Endothelial cell of umbilical vein (primary cell): Measurements from ENCODE around the gene WAPL. TPM values are rescaled to one million over a fixed set of nuclear protein-coding genes. Genes with fewer than 3 reads are reported as not detected.

ENCODE experiments used
- BruUV-seq: library from RNA; stranded (reverse); fragments of 400-500 nt; replicated peaks from 2 replicates; lab custom pipeline; 2021; lab: Mats Ljungman, UMichigan
- CTCF ChIA-PET: fragments of 300-600, 350-600 bp; sonication (Branson Sonifier 250); formaldehyde crosslinking; loops from one replicate; lab custom pipeline; 2021; ENCODE audit warnings: antibody characterized with exemption, inconsistent platforms; lab: Charles Lee
- POLR2A ChIA-PET: fragments of 300-600, 350-600 bp; sonication (Branson Sonifier 250); formaldehyde crosslinking; loops from one replicate; lab custom pipeline; 2021; ENCODE audit warnings: antibody characterized with exemption, inconsistent platforms; lab: Charles Lee
- DNase-seq: peaks from one replicate; pipeline ENCODE4 v3.0.0-alpha.2; 2011; ENCODE audit warnings: low read depth, low spot score
- FAIRE-seq: peaks from 2 replicates; lab custom pipeline; 2011; peaks lifted over from hg19 to GRCh38; lab: Jason Lieb, UNC
- H2AFZ ChIP-seq: 2 replicates; pipeline ENCODE4 v1.6.0; 2012; ENCODE audit warnings: low read depth, low read length, control low read depth, inconsistent platforms
- H3K27ac ChIP-seq: 2 replicates; pipeline ENCODE4 v1.5.1; 2011; ENCODE audit warnings: low read depth, mild to moderate bottlenecking, control low read depth, low read length, moderate library complexity; ENCODE audit not compliant: insufficient read depth
- H3K27me3 ChIP-seq, 2 experiments: 2 replicates each; pipeline versions ENCODE4 v1.6.0 to v1.6.1; 2011; ENCODE audit warnings: low read length in 2 of 2, mixed read lengths in 1 of 2; ENCODE audit not compliant: control insufficient read depth in 2 of 2, insufficient read depth in 2 of 2
- H3K36me3 ChIP-seq, 2 experiments: 2 replicates in 1 of 2; 3 replicates in 1 of 2; pipeline ENCODE4 v1.5.1; 2011; ENCODE audit warnings: low read length in 2 of 2, mild to moderate bottlenecking in 1 of 2, moderate library complexity in 1 of 2; ENCODE audit not compliant: control insufficient read depth in 2 of 2, insufficient read depth in 2 of 2; ENCODE audit errors: extremely low read depth in 1 of 2
- H3K4me1 ChIP-seq: 3 replicates; pipeline ENCODE4 v1.5.1; 2011; ENCODE audit warnings: mild to moderate bottlenecking, low read length; ENCODE audit not compliant: control insufficient read depth, insufficient read depth; ENCODE audit errors: extremely low read depth
- H3K4me2 ChIP-seq: 2 replicates; pipeline ENCODE4 v1.6.1; 2011; ENCODE audit warnings: low read length, control low read depth, mixed read lengths; ENCODE audit not compliant: insufficient read depth
- H3K4me3 ChIP-seq, 3 experiments: fragments of 200-600 bp in 1 of 3; sonication (generic), shearing (Covaris generic) in 1 of 3; replicated peaks in 1 of 3; 2 replicates each; pipeline ENCODE4 v1.5.1; 2011 to 2016; ENCODE audit warnings: control low read depth in 3 of 3, low read length in 3 of 3, mild to moderate bottlenecking in 2 of 3, inconsistent platforms in 1 of 3, low read depth in 1 of 3, moderate library complexity in 1 of 3; ENCODE audit not compliant: insufficient read depth in 1 of 3
- H3K79me2 ChIP-seq: 2 replicates; pipeline ENCODE4 v1.6.0; 2012; ENCODE audit warnings: low read length, inconsistent platforms; ENCODE audit not compliant: control insufficient read depth, insufficient read depth
- H3K9ac ChIP-seq: replicated peaks from 2 replicates; pipeline ENCODE3; 2011; ENCODE audit warnings: low read length, control low read depth; ENCODE audit not compliant: insufficient read depth; ENCODE audit errors: extremely low read depth
- H3K9me1 ChIP-seq: replicated peaks from 3 replicates; pipeline ENCODE4 v1.6.0; 2011; ENCODE audit warnings: mild to moderate bottlenecking, low read length; ENCODE audit not compliant: control insufficient read depth, insufficient read depth; ENCODE audit errors: extremely low read depth
- H3K9me3 ChIP-seq: replicated peaks from 2 replicates; pipeline ENCODE4 v1.5.1; 2012; ENCODE audit warnings: low read length, inconsistent platforms; ENCODE audit not compliant: control insufficient read depth, insufficient read depth
- H4K20me1 ChIP-seq: replicated peaks from 2 replicates; pipeline ENCODE3; 2011; ENCODE audit warnings: mild to moderate bottlenecking, low read length; ENCODE audit not compliant: control insufficient read depth, insufficient read depth; ENCODE audit errors: extremely low read depth
- CTCF ChIP-seq, 2 donors: IDR thresholded peaks; 1 replicate in 1 of 2; 2 replicates in 1 of 2; pipeline ENCODE4 v1.5.1; 2011; ENCODE audit warnings: low read length in 2 of 2, mild to moderate bottlenecking in 2 of 2, moderate library complexity in 2 of 2, control low read depth in 1 of 2, inconsistent platforms in 1 of 2, low read depth in 1 of 2; ENCODE audit not compliant: insufficient read depth in 1 of 2; ENCODE audit errors: extremely low read depth in 1 of 2
- EZH2 ChIP-seq: IDR thresholded peaks from 2 replicates; pipeline ENCODE4 v1.6.1; 2012; ENCODE audit warnings: borderline replicate concordance, low read depth, mild to moderate bottlenecking, moderate library complexity, low read length, inconsistent platforms; ENCODE audit not compliant: severe bottlenecking
- FOS ChIP-seq: IDR thresholded peaks from 2 replicates; pipeline ENCODE4 v1.6.1; 2011; ENCODE audit warnings: mild to moderate bottlenecking, low read length, moderate library complexity, borderline replicate concordance; ENCODE audit not compliant: insufficient read depth
- GATA2 ChIP-seq: IDR thresholded peaks from 2 replicates; pipeline ENCODE4 v1.7.0; 2011; ENCODE audit warnings: low read depth, mild to moderate bottlenecking, moderate library complexity, mixed read lengths, low read length; ENCODE audit not compliant: insufficient read length, insufficient read depth
- JUN ChIP-seq: IDR thresholded peaks from 2 replicates; pipeline ENCODE4 v1.6.1; 2011; ENCODE audit warnings: borderline replicate concordance, low read depth; ENCODE audit not compliant: insufficient read length, insufficient read depth
- MAX ChIP-seq: IDR thresholded peaks from 2 replicates; pipeline ENCODE4 v1.6.1; 2011; ENCODE audit not compliant: insufficient read depth, insufficient read length
- MYC ChIP-seq: IDR thresholded peaks from one replicate; pipeline ENCODE4 v1.6.1; 2011; ENCODE audit warnings: mild to moderate bottlenecking, low read depth, low read length
- POLR2A ChIP-seq: IDR thresholded peaks from 2 replicates; pipeline ENCODE4 v1.6.1; 2012; ENCODE audit warnings: low read depth, mild to moderate bottlenecking, control low read depth, low read length
- POLR2AphosphoS5 ChIP-seq: IDR thresholded peaks from 2 replicates; pipeline ENCODE4 v1.6.1; 2012; ENCODE audit warnings: low read depth, mild to moderate bottlenecking, control low read depth, low read length, moderate library complexity; ENCODE audit not compliant: insufficient read depth
- dilution Hi-C: fragments of 300-500 bp; cut with MboI; formaldehyde crosslinking; loops from one replicate; pipeline ENCODE4 v1.15.0; 2019; ENCODE audit warnings: low sequenced_read_pairs; ENCODE audit not compliant: extremely low pct_ligation_motif_present
- intact Hi-C: fragments of 100-400 bp; cut with micrococcal nuclease; formaldehyde crosslinking; loops from one replicate; pipeline ENCODE4 v1.10.0; 2022
- polyA plus RNA-seq, 4 experiments: library from polyadenylated mRNA; depleted of rRNA in 3 of 4; stranded (reverse) in 3 of 4; unstranded in 1 of 4; fragments of >200 nt; gene quantifications; 2 replicates each; pipeline versions ENCODE4 v1.2.1 to v1.2.3, GENCODE V29; 2011 to 2012; ENCODE audit warnings: missing spikeins in 1 of 4
- total RNA-seq: library from RNA; stranded (reverse); gene quantifications from 2 replicates; pipeline ENCODE4 v1.2.3, GENCODE V29; 2021

WAPL gene
- total and polyA plus RNA-seq, 2 donors (not counting 3 experiments of a cell fraction or from before 2014, with no cell fraction given), result 9.2 to 35.1 TPM

GRCh38 chr10:86443069-86443468 lies 78.5 kb downstream of the WAPL start:
- H3K36me3 ChIP-seq, result peaks cover 17 to 18% of the 10 kb centered on the region in 2 experiments
- POLR2A ChIA-PET, result no interaction called here
- H3K4me1 ChIP-seq, result no peaks in the 10 kb centered on the region
- H2AFZ ChIP-seq, result no peak overlapping the region
- H3K4me2 ChIP-seq, result no peak overlapping the region
- BruUV-seq, result no TSS peak
- no peak for FAIRE-seq
- H3K9me1 ChIP-seq, result no peaks in the 10 kb centered on the region
- CTCF ChIA-PET, result interaction anchor here (1.6 kb wide), 1 partner anchor 41 kb away, joined by 5 read pairs; no protein-coding TSS in a partner anchor
- dilution Hi-C loops, result no loop called here
- no peaks in the 10 kb centered on the region for H3K79me2 ChIP-seq
- no peak overlapping the region for H3K27ac ChIP-seq
- H3K4me3 ChIP-seq, result no peak overlapping the region
- no peak overlapping the region for H3K9ac ChIP-seq
- no peaks in the 10 kb centered on the region for H3K9me3 ChIP-seq
- intact Hi-C loops, result no loop called here
- no peaks in the 10 kb centered on the region for H3K27me3 ChIP-seq
- H4K20me1 ChIP-seq, result no peaks in the 10 kb centered on the region
- DNase-seq, result no peak
- no peak for TF ChIP-seq GATA2
- no peak for TF ChIP-seq MYC
- TF ChIP-seq FOS, result no peak
- TF ChIP-seq POLR2AphosphoS5, result no peak
- TF ChIP-seq EZH2, result no peak
- no peak for TF ChIP-seq MAX
- TF ChIP-seq POLR2A, result no peak
- TF ChIP-seq JUN, result no peak
- TF ChIP-seq CTCF (IDR thresholded peaks at IDR 0.05; ENCODE audit: extremely low read depth in 1 of 2, insufficient read depth in 1 of 2, low read depth in 1 of 2, low read length in 2 of 2), result no peak
